ENCODE results near the gene NRCAM. TPM values are rescaled to one million over a fixed set of nuclear protein-coding genes. Genes with fewer than 3 reads are reported as not detected.

Gene NRCAM
- total RNA-seq, 1 donor from 2014 or later: 7.9 TPM

DNA sequence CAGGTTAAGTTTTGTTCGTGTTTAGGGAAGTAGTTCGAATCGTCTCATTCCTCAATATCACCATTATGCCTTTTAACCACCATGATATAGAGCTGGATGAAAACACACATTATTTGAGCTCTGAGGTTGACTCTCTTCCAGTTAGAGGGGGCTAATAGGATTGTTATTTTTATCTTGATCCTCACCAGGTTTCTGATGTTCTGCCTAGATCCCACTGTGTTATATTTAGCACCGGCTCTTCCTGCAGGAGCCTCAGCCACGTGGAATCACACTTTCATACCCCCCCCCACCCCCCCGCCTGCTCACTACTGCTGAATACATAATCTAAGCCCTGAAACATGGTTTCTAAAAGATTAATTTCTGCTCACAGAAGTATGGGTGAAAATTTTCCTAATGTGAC is 88.3 kb downstream of the NRCAM start:
- no peak overlapping the region for H3K4me3 ChIP-seq
- H3K36me3 ChIP-seq: no peaks in the 10 kb centered on the region
- DNase-seq (ENCODE audit: extremely low spot score in 2 of 2): no peak
- no peak for TF ChIP-seq CTCF (IDR thresholded peaks at IDR 0.05)
- no peak for TF ChIP-seq POLR2AphosphoS5 (IDR thresholded peaks at IDR 0.05; ENCODE audit: insufficient read depth in 1 of 2, low read depth in 1 of 2)
- TF ChIP-seq POLR2A (IDR thresholded peaks at IDR 0.05): no peak
- intact Hi-C loops (cut with DNase I): no loop called here
- H3K9me3 ChIP-seq: no peaks in the 10 kb centered on the region
- H3K27me3 ChIP-seq: no peaks in the 10 kb centered on the region
- H3K27ac ChIP-seq: no peak overlapping the region
- H3K4me1 ChIP-seq: no peaks in the 10 kb centered on the region

- Histone ChIP-seq H3K9me3 (no peaks in the 10 kb centered on the region), H3K4me1 (no peaks in the 10 kb centered on the region), H3K27me3 (no peaks in the 10 kb centered on the region), H3K4me3 (no peak overlapping the region), H3K27ac (no peak overlapping the region), H3K36me3 (no peaks in the 10 kb centered on the region)
- no peak for DNase-seq (ENCODE audit: extremely low spot score in 2 of 2)
- TF ChIP-seq CTCF (IDR thresholded peaks at IDR 0.05) (no peak), POLR2AphosphoS5 (IDR thresholded peaks at IDR 0.05; ENCODE audit: insufficient read depth in 1 of 2, low read depth in 1 of 2) (no peak), POLR2A (IDR thresholded peaks at IDR 0.05) (no peak)
- intact Hi-C loops (cut with DNase I): no loop called here
Measured at GRCh38 chr7:108367314-108367713, 88.9 kb downstream of the NRCAM start.

- no peak for TF ChIP-seq POLR2A (IDR thresholded peaks at IDR 0.05)
- TF ChIP-seq POLR2AphosphoS5 (IDR thresholded peaks at IDR 0.05; ENCODE audit: insufficient read depth in 1 of 2, low read depth in 1 of 2): no peak
- TF ChIP-seq CTCF (IDR thresholded peaks at IDR 0.05): no peak
- intact Hi-C loops (cut with DNase I): no loop called here
Measured at GRCh38 chr7:108363659-108364058, 92.6 kb downstream of the NRCAM start.

DNA sequence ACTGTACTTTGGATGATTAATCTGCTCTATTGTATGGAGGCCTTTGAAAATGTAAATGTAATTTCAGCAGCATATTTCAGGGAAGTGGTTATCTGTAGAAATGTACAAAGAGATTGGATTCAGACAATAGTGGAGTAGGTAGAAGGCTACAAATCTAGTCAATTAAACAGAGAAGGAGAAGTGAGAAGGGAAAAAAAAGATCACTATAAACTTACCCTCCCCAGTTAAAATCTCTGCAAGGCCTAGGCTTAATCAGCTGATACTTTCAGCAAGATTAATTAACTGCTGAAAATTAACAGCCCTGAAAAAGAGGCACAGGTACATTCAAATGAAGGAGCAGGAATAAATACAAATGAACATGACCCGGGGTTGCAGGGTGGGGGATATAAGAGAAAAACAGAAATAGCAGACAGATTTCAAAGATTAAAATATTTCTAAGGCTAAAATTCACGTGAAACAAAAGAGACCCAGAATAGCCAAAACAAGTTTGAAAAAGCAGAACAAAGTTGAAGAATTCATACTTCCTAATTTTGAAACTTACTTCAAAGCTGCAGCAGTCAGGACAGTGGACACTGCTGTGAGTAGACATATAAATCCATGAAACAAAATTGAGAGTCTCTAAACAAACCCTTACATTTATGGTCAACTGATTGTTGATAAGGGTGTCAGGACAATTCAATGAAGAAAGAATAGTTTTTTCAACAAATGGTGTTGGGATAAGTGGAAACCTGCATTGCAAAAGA is 96.0 kb downstream of the NRCAM start:
- no peaks in the 10 kb centered on the region for H3K9me3 ChIP-seq
- H3K36me3 ChIP-seq: no peaks in the 10 kb centered on the region
- DNase-seq (ENCODE audit: extremely low spot score in 2 of 2): no peak
- H3K4me3 ChIP-seq: no peak overlapping the region
- H3K4me1 ChIP-seq: no peaks in the 10 kb centered on the region
- H3K27ac ChIP-seq: no peak overlapping the region
- TF ChIP-seq POLR2AphosphoS5 (IDR thresholded peaks at IDR 0.05; ENCODE audit: insufficient read depth in 1 of 2, low read depth in 1 of 2) (no peak), CTCF (IDR thresholded peaks at IDR 0.05) (no peak), POLR2A (IDR thresholded peaks at IDR 0.05) (no peak)
- intact Hi-C loops (cut with DNase I): no loop called here
- H3K27me3 ChIP-seq: no peaks in the 10 kb centered on the region

More at GRCh38 chr7:108363659-108364058, 92.6 kb downstream of the NRCAM start:
- no peak overlapping the region for H3K27ac ChIP-seq
- no peak overlapping the region for H3K4me3 ChIP-seq
- H3K4me1 ChIP-seq: no peaks in the 10 kb centered on the region
- no peak for DNase-seq (ENCODE audit: extremely low spot score in 2 of 2)
- H3K27me3 ChIP-seq: no peaks in the 10 kb centered on the region
- no peaks in the 10 kb centered on the region for H3K9me3 ChIP-seq
- no peaks in the 10 kb centered on the region for H3K36me3 ChIP-seq

DNA sequence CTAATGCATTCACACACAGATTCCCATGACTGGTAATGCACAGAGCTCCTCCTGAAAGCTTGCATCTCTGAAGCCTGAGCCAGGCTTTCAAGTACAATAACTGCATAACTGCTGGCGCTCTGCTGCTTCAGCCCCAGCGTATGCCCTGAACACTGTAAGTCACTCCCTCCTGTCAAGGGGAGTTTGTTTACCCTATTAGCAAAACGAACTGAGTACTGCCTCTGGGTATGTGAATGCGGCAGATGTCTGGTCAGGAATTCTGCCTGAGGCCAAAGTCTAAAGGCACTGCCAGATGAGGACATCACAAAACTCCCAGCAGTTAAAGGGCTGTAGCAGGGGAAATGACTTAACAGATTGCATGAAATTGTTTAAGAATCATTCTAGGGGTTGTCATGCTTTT is 97.7 kb downstream of the NRCAM start:
- Histone ChIP-seq H3K27me3 (no peaks in the 10 kb centered on the region), H3K27ac (no peak overlapping the region), H3K9me3 (no peaks in the 10 kb centered on the region), H3K4me1 (no peaks in the 10 kb centered on the region), H3K4me3 (no peak overlapping the region), H3K36me3 (no peaks in the 10 kb centered on the region)
- TF ChIP-seq CTCF (IDR thresholded peaks at IDR 0.05) (no peak), POLR2AphosphoS5 (IDR thresholded peaks at IDR 0.05; ENCODE audit: insufficient read depth in 1 of 2, low read depth in 1 of 2) (no peak), POLR2A (IDR thresholded peaks at IDR 0.05) (no peak)
- DNase-seq (ENCODE audit: extremely low spot score in 2 of 2): no peak
- intact Hi-C loops (cut with DNase I): no loop called here

Data from vagina (tissue), 2 donors.